Fibroblast of peridontal ligament (primary cell): Measurements from ENCODE around the gene PCNX3.
"Not testable (repeated sequence)": the region's sequence is repeated elsewhere in the genome, so short reads cannot be mapped to it uniquely, and the experiment has no call there.

Source experiments
- DNase-seq: peaks from one replicate; pipeline ENCODE4 v3.0.0-alpha.2; 2010; ENCODE audit errors: extremely low read depth

Gene PCNX3

DNA sequence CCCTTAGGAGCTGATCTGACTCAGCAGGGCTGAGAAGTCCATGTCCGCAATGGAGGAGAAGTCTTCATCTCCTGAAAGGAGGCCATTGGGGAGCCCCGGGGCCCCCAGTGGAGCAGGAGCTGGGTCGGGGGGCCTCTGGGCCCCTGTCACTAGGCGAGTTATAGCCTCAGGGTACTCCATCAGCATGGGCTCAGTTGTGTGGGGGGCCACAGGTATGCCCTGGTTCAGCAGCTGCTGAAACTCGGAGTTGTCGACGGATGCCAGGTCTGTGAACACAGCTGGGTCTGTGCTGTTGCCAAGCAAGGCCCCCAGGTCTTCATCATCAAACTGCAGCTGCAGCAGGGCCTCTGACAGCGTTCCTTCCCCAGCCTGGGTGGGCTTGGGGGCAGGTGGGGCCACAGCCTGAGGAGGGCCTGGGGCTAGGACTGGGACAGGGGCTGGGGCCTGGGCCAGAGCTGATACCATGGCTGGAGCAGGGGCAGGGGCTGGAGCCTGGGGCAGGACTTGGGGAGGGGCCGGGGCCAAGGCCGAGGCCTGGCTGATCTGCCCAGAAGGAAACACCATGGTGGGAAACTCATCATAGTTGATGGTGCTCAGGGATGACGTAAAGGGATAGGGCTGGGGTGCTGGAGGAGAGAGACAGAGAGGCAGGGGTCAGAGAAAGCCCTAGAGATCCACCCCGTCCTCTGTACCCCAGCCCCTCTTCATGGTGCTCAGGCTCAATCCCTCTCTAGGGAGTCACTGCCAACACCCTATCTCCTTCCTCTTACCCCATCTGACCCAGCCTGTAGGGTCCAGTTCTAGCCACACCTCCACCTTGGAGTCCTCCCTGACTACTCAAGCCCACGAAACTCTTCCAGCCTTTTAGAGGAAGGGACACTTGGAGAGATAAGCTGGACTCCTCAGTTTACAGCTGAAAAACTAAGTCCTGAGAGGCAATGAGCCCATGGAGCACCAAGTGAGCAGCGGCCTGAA lies 39.1 kb downstream of the PCNX3 start:
- DNase-seq = no peak

GRCh38 chr11:65655570-65656332 lies 40.2 kb downstream of the PCNX3 start:
- no peak for DNase-seq

DNA sequence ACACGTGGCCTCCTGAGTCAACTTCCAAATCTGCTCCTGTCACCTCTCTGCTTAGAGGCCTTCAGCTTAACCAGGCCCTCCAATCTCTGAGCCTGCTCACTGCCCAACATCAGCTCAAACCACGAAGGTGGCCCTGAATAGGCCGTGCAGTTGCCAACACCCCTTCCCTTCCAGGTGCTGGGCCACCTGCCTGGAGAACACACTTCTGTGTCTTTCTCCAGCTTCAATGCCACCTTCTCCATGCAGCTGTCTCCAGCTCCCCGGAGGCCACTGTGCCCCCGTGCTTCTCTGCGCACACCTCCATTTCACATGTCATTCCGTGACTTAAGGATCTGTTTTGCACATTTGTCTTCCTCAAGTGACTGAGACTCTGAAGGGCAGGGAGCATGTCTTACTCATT lies 41.9 kb downstream of the PCNX3 start:
- DNase-seq = no peak

DNA sequence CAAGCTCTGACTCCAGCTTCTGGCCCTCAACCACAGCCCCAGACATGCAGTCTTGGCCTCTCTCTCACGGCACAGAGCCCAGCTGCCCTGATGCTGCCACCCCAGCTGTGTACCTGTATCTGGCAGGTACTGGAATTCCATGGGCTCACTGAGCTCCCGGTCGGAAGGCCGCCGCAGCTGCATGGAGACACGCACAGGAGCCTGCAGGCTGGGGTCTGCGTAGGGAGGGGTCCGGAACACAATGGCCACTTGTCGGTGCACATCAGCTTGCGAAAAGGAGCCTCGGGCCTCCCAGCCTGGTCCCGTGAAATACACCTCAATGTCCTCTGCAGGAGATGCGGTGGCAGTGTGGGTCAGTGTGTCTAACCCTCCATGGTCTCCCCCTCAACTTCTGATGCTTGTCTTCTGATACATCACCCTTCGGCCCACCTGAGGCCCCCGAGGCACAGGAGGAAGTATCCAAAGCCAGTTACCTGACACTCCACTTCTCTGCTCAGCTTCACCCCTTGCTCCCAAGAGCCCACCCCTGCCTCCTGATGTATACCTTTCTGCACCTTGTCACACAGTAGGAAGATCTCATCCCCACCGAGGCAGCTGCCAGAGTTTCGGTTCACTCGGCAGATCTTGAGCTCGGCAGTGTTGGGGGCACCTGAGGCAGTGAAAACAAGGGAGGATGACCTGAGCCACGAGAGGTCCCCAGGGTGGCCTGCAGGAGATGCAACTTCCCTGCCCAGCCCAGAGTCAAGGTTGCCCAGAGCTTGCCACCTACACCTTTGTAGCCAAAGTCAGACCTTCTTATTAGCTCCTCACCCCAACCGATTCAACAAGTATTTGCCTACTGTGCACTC lies 42.8 kb downstream of the PCNX3 start:
- DNase-seq = no peak

DNA sequence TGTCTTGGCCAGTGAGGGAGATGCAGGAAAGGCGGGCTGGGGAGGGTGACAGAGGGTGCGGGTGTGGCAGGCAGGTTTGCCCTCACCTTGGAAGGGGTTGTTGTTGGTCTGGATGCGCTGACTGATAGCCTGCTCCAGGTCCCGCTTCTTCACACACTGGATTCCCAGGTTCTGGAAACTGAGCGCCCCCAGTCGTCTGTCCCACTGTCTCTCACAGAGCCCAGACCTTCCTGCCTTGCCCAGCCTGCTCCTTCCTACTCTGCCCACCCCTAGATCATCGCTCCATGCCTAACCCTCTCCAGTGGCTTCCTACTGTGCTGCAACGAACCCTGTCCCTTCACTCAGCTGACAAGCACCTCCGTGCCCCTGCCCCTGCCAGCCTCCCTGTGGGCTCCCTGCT lies 44.5 kb downstream of the PCNX3 start:
- DNase-seq = no peak

DNA sequence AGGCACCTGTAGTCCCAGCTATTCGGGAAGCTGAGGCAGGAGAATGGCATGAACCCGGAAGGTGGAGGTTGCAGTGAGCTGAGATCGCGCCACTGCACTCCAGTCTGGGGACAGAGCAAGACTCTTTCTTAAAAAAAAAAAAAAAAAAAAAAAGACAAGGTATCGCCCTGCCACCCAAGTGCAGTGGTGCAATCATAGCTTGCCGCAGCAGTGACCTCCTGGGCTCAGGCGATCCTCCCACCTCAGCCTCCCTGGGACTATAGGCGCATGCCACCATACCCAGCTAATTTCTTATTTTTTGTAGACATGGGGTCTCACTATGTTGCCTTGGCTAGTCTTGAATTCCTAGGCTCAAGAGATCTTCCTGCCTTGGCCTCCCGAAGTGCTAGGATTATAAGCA lies 45.3 kb downstream of the PCNX3 start:
- not testable (repeated sequence) for DNase-seq

DNA sequence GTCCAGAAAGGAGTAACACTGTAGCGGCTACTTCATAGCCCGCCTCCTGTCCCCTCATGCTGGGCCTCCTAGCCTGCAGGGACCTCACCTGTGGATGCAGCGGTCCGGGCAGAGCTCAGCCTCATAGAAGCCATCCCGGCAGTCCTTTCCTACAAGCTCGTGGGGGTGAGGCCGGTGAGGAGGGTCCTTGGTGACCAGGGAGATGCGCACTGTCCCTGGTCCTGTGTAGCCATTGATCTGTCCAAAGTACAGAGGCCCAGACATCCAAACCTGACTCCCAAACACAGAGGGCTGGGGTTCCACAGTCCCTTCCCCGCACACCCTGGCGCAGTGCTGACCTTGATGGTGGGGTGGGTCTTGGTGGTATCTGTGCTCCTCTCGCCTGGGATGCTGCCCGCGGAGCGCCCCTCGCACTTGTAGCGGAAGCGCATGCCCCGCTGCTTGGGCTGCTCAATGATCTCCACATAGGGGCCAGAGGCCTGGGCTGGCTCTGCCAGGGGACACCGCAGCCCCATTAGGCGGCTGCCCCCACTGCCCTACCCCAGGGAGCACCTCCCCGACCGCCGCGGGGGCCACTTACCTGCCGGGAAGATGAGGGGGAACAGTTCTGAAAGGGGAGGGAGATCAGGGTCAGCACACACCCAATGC lies 46.1 kb downstream of the PCNX3 start:
- no peak for DNase-seq

DNA sequence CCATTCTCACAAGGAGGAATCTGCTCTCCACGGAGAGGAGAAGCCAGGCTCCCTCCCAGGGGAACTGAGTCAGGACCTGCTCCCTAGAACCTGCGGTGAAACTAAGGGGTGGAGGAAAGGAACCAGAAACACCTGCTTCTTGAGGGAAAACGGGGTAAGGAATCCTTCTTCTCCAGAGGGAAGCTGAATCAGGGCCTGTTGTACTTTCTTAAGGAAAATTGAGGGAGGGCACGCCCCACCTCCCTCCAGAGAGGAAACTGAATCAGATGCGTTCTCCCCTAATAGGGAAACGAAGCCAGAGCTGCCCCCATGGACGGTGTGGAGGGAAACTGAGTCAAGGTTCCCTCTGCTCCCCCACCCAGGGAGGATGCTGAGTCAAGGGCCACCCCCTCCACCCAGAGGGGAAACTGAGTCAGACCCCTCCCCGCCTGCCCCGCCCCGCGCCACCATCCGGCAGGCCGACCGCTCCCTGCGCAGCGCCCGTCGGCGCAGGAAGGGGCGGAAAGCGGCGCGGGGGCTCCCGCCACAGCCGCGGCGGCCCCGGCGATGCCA lies 46.7 kb downstream of the PCNX3 start:
- peak; percentile 26 for DNase-seq

DNA sequence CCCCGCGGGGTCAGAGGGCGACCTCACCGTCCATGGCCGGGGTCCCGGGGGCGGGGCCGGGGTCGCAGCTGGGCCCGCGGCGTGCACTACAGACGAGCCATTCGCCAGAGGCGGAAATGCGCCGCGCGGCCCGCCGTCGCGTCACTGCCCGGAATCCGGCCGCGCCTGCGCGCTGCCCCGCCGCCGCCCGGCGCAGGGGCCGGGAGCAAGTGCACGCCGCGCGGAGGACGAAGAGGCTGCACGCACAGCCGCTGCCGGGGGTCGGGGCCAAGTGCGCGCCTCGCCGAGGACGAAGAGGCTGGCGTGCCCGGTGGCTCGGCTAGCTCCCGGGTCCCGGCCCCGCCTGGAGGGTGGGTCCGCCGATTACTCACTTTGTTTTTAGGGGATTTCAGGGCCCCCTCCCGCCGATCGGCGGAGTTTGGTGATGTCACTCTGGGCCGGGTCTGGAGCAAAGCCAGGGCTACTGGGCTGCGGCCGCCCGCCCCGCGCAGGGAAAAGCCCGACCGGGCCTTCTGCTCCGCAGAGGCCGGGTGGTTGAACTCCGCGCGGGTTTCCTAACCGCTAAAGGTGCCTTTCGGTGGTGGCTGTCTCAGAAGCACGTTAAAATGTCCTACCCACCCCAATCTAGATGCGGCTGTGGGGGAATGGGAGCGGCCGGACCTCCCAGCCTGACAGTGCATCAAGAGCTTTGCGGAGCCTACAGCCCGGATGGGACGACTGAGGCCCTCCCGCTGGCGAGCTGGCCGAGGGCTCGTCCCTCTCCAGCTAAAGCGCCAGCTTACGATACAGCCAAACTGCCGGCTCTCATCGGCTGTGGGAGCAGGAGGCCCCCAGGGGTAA lies 47.4 kb downstream of the PCNX3 start, which contains the start of gene RELA:
TSS of gene RELA (minus strand) at position 118 of the 840 bp plus-strand sequence. CDS start at position 34, 84 bp downstream.
- DNase-seq = peak; percentile 92

DNA sequence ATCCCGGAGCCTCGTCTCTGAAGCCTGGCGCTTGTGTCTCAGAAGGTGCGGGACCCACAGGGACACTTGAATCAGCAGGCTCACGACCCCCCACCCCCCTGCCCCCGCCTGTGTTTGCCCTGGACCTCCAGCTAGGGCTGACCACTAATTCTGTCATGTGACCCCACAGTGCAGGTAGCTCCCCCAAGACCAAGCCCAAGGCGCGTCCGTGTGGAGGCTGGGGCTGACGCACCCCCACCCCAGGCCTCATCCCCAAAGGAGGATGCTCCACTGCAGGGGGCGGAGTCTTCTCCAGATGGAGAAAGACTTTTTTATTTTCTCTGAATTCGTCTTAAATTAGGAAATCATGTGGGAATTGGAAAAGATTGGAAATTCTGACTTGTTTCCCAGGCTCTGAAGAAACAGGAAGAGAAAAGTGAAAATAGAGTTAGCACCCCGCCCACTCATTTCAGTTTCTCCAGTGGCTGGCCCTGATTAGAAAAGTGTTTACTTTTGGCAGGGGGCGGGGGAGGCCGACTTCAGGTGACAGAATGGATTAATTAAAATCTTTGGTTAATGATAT lies 48.1 kb downstream of the PCNX3 start:
- peak; percentile 86 for DNase-seq

DNA sequence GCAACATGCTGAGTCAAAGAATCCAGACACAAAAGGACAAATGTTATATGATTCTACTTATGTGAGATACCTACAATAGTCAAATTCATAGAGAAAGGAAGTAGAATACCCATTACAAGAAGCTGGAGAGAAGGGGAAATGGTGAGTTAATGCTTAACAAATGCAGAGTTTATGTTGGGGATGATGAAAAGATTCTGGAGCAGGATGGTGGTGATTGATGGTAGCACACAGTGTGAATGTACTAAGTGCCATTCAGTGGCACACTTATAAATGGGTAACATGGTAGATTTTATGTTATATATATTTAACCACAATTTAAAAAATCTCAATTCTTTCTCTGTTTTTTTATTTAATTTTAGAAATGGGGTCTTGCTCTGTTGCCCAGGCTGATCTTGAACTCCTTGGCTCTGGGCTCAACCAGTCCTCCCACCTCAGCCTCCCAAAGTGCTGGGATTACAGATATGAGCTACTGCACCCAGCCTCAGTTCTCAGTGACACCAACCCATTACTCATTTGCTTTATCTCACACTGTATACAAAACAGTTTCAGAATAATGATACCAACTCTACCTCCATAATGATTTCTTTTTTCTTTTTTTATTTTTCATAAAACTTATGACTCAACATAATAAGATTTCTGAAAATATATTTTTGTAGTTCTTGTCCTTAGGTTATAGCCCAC lies 56.7 kb downstream of the PCNX3 start:
- DNase-seq = no peak

- DNase-seq = no peak
These were observed 57.4 kb downstream of the PCNX3 start for GRCh38 chr11:65672982-65673381.

DNA sequence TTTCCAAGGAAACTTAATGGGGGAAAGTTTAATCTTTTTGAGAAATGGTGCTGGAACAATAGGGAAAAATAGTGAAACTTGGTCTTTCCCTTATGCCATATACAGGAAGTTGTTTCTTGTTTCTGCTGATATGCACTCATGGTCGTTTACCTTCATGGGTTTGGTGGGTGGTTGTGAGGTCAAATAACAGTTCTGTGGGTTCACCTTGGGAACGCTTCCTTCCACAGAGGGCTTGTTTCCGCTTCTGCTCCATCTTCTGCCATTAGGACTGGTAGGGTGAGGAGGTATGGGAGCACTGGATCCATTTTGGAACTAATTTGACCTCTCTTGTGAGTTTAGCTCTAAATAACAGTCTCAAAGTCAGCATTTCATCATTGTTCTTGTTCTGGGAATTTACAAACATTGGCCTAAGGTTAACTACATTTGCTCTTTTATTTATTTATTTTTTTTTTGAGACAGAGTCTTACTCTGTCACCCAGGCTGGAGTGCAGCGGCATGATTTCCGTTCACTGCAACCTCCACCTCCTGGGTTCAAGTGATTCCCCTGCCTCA lies 64.7 kb downstream of the PCNX3 start:
- DNase-seq = no peak

- not testable (repeated sequence) for DNase-seq
These were observed 67.9 kb downstream of the PCNX3 start for GRCh38 chr11:65683480-65683879.

- DNase-seq = no peak
These were observed 70.4 kb downstream of the PCNX3 start for GRCh38 chr11:65685981-65686380.
